Activated T-cell treated with anti-CD3 and anti-CD28 coated beads, Interleukin-2, amount 50 U/mL, for 24 hours (primary cell): ENCODE measurements around the gene G3BP1.
A peak's percentile ranks its signal among the peaks of the same experiment; 100 is the strongest.
"Not testable (repeated sequence)": the region's sequence is repeated elsewhere in the genome, so short reads cannot be mapped to it uniquely, and the experiment has no call there.

ENCODE experiments used
- DNase-seq: peaks from one replicate; pipeline ENCODE4 v3.0.0-alpha.2; 2020
- H3K27ac Mint-ChIP-seq: 2 replicates; pipeline ENCODE4 v1.8.0; 2020; ENCODE audit warnings: mild to moderate bottlenecking, mixed read lengths
- H3K27me3 Mint-ChIP-seq: 2 replicates; pipeline ENCODE4 v1.8.0; 2020; ENCODE audit warnings: mixed read lengths
- H3K36me3 Mint-ChIP-seq: 2 replicates; pipeline ENCODE4 v1.8.0; 2020; ENCODE audit warnings: low read depth, mixed read lengths
- H3K4me1 Mint-ChIP-seq: 2 replicates; pipeline ENCODE4 v1.8.0; 2020; ENCODE audit warnings: low read depth, mixed read lengths
- H3K4me3 Mint-ChIP-seq: 2 replicates; pipeline ENCODE4 v1.8.0; 2020; ENCODE audit warnings: mild to moderate bottlenecking, moderate library complexity, mixed read lengths
- H3K9me3 Mint-ChIP-seq: 2 replicates; pipeline ENCODE4 v1.8.0; 2020; ENCODE audit warnings: mixed read lengths

Gene G3BP1

GRCh38 chr5:151770383-151771258, 1.1 kb upstream of the G3BP1 start:
- H3K27ac Mint-ChIP-seq, result no peak overlapping the region
- DNase-seq, result no peak
- peaks cover 36% of the 10 kb centered on the region for H3K36me3 Mint-ChIP-seq
- no peaks in the 10 kb centered on the region for H3K27me3 Mint-ChIP-seq
- H3K4me1 Mint-ChIP-seq, result peaks cover 25% of the 10 kb centered on the region
- no peak overlapping the region for H3K4me3 Mint-ChIP-seq
- H3K9me3 Mint-ChIP-seq, result no peaks in the 10 kb centered on the region

DNA sequence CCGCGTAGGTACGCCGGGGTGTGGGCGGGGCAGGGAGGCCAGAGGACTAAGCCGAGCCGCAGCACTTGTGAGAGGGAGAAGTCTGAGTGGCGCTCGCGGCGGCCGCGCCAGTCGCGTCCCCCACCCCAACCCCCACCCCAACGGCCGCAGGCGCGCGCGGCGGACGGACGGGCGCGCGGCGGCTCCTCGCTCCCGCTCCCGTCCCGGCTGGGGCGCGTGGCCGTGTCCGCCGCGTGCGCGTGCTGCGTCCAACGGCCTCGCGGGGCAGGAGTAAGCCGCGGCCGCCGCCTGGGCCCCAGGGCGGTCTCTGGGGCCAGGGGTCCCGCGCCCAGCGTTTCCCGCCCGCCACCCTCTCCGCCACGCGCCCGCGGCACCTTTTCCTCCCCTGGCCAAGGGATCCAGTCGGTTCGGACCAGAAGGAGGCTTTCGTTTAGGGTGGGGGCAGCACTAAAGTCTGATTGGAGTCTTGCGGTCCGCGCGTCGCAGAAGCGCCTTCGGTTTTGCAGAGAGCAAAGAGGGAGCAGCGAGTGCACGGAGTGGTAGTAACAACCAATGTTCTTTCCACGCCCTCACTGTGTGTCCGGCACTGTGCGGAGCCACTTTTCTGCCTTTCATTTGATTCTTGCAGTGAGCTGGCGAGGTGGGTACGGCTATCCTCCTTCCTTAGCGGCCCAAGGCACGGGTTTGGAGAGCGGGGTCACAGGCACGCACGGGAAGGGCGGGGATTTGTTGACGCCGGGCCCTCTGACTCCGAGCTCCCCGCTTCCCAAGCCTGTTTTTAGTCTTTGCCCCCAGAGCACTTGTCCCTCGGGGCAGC, 483 bp downstream of the G3BP1 start:
- peak overlapping the region; percentile 90 for H3K4me3 Mint-ChIP-seq
- peaks cover 40% of the 10 kb centered on the region for H3K4me1 Mint-ChIP-seq
- H3K36me3 Mint-ChIP-seq, result peaks cover 51% of the 10 kb centered on the region
- peak overlapping the region; percentile 86 for H3K27ac Mint-ChIP-seq
- peak; percentile 73 for DNase-seq
- no peaks in the 10 kb centered on the region for H3K9me3 Mint-ChIP-seq
- no peaks in the 10 kb centered on the region for H3K27me3 Mint-ChIP-seq

DNA sequence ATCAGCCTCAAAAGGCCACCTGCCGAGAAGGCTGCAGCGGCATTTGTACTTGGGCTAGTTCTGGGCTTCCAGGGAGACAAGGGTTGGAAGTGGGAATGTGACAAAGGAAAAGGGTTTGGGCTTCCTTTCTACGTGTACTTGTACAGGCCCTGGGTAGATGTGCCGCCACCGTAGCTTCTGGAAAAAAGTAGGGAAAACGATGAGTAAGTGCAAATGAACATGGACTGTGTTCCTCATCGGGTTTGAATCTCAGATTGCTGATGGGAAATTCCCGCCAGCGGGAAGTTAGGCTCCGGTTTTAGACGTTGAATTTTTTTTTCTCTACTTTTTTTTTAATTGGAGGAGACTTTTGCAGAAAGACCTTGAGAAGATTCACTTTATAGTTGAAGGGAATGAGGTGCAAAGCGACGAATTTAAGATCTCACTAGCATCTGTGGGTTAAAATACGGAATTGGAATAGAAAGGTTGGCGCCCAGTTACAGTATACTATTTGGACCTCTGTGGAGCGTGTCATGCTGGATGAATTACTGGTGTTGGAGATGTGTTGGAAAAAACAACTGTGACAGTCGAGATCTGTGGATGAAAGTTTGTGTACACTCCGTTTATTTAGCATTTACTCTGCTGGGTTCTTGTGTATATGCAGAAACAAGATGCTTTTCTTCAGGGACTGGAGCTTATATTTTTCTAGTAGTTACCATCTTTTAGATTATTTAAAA, 1.2 kb downstream of the G3BP1 start:
- no peak for DNase-seq
- H3K4me1 Mint-ChIP-seq, result peaks cover 48% of the 10 kb centered on the region
- peak overlapping the region; percentile 90 for H3K4me3 Mint-ChIP-seq
- H3K36me3 Mint-ChIP-seq, result peaks cover 59% of the 10 kb centered on the region
- H3K27ac Mint-ChIP-seq, result peak overlapping the region; percentile 86
- H3K27me3 Mint-ChIP-seq, result no peaks in the 10 kb centered on the region
- no peaks in the 10 kb centered on the region for H3K9me3 Mint-ChIP-seq

DNA sequence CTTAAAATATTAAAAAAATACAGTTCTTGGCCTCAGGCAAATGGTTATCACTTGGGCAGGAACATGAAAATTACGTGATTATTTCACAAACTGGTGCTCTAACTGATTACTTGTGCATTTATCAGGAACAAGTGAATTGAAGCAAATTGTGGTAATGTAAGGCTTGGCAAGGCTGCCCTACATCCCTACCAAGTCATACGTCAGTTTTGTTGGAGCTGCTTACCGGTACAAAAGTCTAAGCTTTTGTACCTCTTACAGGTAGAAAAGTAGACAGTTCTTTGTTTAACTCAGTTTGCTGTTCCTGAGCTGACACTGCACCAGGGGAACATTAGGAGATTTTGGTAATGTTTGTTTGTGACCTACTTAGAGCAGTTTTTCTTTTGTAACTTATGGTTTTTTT, 2.2 kb downstream of the G3BP1 start:
- DNase-seq, result no peak
- Mint-ChIP-seq H3K27ac (peak overlapping the region; percentile 69), H3K9me3 (no peaks in the 10 kb centered on the region), H3K36me3 (peaks cover 68% of the 10 kb centered on the region), H3K27me3 (no peaks in the 10 kb centered on the region), H3K4me1 (peaks cover 54% of the 10 kb centered on the region), H3K4me3 (peak overlapping the region; percentile 90)

DNA sequence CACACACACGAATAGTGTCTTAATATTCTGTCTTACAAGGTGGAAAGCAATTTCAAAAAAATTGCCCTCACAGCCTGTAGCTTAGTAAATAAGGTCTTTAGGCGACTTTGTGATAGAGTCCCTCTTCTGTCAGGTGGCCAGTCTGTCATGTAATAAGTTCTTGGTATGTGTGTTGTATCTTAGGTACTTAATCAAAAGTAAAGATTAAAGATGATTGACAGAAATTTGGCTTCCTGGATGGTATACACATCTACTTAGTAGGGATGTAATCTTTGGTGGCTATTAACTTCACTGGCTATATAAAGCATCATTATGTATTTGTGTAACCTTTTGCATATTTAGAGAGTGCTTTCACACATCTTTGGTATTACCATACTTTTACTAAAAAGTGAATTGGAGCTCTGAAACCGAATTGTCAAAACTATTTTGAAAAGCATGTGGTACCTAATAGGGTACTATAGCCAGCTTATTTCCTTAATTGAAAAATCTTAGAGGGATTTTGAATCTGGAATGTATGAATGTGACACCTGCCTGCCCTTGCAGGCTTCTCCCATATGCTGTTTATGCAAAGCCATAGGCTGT, 3.4 kb downstream of the G3BP1 start:
- Mint-ChIP-seq H3K27me3 (no peaks in the 10 kb centered on the region), H3K27ac (peak overlapping the region; percentile 47), H3K4me1 (peaks cover 63% of the 10 kb centered on the region), H3K4me3 (peak overlapping the region; percentile 90), H3K36me3 (peaks cover 78% of the 10 kb centered on the region), H3K9me3 (no peaks in the 10 kb centered on the region)
- no peak for DNase-seq

DNA sequence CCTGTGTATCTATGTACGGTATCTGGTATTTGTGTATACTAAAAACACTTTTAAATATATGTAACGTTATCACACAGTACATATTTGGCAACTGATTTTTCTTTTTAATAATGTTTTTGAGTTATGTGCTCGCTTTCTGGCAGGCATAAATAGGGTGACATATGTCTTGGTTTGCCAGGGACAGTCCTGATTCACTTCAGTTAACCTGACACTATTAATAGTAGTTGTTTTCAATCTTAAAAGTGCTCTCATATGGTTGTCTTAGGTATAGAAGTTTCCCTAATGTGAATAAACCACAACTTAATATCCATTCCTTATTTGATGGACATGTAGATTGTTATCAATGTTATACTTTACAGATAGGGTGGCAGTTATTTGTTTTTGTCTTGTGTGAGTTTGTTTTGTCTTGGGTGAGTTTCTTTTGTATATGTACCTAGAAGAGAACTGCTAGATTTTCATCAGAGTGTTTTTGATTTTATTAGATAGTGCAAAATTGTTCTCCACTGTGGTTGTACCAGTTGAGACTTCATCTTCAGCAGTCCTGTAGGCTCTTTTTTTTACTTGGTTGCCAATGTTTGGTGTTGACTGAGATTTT, 7.9 kb downstream of the G3BP1 start:
- peaks cover 77% of the 10 kb centered on the region for H3K36me3 Mint-ChIP-seq
- H3K27me3 Mint-ChIP-seq, result no peaks in the 10 kb centered on the region
- H3K9me3 Mint-ChIP-seq, result no peaks in the 10 kb centered on the region
- H3K4me3 Mint-ChIP-seq, result peak overlapping the region; percentile 39
- H3K4me1 Mint-ChIP-seq, result peaks cover 89% of the 10 kb centered on the region
- peak overlapping the region; percentile 62 for H3K27ac Mint-ChIP-seq
- no peak for DNase-seq

GRCh38 chr5:151780348-151780747, 8.6 kb downstream of the G3BP1 start:
- Mint-ChIP-seq H3K4me1 (peaks cover 88% of the 10 kb centered on the region), H3K4me3 (peak overlapping the region; percentile 8), H3K9me3 (no peaks in the 10 kb centered on the region), H3K27ac (peak overlapping the region; percentile 77), H3K36me3 (peaks cover 75% of the 10 kb centered on the region), H3K27me3 (no peaks in the 10 kb centered on the region)
- no peak for DNase-seq

DNA sequence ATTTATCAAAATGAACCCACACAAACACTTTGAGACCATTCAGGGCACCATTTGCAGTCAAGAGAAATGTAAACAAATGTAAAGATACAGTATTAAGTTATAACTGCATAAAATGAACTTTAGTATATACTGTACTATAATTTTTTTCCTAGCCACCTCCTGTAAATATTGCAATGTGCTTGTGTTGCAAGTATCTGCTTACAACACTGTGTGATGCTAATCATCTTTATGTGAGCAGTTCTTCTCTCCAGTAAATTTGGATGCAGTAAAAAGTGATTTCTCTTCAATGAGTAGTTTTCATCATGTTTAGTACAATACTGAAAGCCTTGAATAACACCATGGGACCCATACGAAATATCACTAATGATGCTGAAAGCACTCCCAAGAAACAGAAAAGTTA, 9.4 kb downstream of the G3BP1 start:
- DNase-seq, result no peak
- Mint-ChIP-seq H3K9me3 (no peaks in the 10 kb centered on the region), H3K27ac (peak overlapping the region; percentile 22), H3K4me3 (no peak overlapping the region), H3K27me3 (no peaks in the 10 kb centered on the region), H3K36me3 (peaks cover 75% of the 10 kb centered on the region), H3K4me1 (peaks cover 88% of the 10 kb centered on the region)

DNA sequence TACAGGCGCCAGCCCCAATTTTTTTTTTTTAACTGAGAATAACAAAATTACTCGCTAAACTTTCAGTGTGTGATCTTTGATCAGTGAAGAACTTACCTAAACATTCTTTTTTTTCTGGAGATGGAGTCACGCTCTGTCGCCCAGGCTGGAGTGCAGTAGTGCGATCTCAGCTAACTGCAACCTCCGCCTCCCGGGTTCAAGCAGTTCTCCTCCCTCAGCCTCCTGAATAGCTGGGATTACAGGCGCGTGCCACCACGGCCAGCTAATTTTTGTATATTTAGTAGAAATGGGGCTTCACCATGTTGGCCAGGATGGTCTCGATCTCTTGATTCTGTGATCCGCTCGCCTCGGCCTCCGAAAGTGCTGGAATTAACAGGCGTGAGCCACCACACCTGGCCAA, 11.9 kb downstream of the G3BP1 start:
- not testable (repeated sequence) for DNase-seq, H3K4me3 Mint-ChIP-seq, H3K27me3 Mint-ChIP-seq, H3K9me3 Mint-ChIP-seq
- Mint-ChIP-seq H3K36me3 (peaks cover 74% of the 10 kb centered on the region), H3K4me1 (peaks cover 75% of the 10 kb centered on the region), H3K27ac (peak overlapping the region; percentile 33)

DNA sequence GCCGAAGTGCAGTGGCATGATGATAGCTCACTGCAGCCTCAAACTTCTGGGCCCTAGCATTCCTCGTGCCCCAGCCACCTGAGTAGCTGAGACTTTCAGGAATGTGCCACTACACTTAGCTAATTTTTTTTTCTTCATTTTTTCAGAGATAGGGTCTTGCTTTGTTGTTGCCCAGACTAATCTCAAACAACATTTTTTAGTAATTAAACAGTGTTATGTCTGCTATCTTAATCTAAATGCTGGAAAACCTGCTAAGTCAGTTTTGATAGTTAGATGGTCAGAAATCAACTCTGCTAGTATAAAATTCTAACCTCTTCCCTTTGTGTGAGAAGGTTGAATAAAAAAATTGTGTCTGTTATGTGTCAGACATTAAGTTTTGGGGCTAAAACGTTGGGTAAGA, 12.4 kb downstream of the G3BP1 start:
- Mint-ChIP-seq H3K4me1 (peaks cover 70% of the 10 kb centered on the region), H3K36me3 (peaks cover 74% of the 10 kb centered on the region), H3K27ac (peak overlapping the region; percentile 33), H3K27me3 (no peaks in the 10 kb centered on the region), H3K4me3 (no peak overlapping the region), H3K9me3 (no peaks in the 10 kb centered on the region)
- DNase-seq, result no peak

DNA sequence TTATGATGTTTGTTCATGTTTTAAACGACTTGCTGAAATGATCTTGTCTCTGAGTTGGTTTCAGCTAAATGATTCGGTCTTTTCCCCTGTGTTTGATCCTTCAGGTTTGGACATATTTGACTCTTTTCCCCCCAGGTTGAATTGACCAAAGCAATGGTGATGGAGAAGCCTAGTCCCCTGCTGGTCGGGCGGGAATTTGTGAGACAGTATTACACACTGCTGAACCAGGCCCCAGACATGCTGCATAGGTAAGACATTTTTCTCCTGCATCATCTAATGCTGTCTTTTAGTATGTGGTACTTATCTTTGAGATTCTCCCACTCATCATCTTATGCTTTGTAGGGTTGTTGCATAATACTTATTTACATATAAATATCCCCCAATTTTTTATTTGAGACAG, 14.7 kb downstream of the G3BP1 start:
- DNase-seq, result no peak
- Mint-ChIP-seq H3K27me3 (no peaks in the 10 kb centered on the region), H3K9me3 (no peaks in the 10 kb centered on the region), H3K27ac (peak overlapping the region; percentile 20), H3K36me3 (peaks cover 78% of the 10 kb centered on the region), H3K4me3 (no peak overlapping the region), H3K4me1 (peaks cover 53% of the 10 kb centered on the region)

DNA sequence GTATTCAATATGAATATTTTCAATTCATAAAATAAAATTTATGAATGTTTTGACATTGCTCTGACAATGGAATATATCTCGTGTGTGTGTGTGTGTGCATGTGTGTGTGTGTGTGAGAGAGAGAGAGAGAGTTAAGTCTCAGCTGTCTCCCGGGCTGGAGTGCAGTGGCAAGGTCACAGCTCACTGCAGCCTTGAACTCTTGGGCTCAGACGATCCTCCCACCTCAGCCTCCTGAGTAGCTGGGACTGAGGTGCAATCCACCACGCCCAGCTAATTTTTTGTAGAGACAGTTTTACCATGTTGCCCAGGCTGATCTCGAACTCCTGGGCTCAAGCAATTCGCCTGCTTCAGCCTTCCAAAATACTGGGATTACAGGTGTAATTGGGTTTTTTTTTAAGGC, 16.1 kb downstream of the G3BP1 start:
- Mint-ChIP-seq H3K4me1 (peaks cover 46% of the 10 kb centered on the region), H3K4me3 (no peak overlapping the region), H3K9me3 (no peaks in the 10 kb centered on the region), H3K27ac (peak overlapping the region; percentile 63), H3K36me3 (peaks cover 82% of the 10 kb centered on the region), H3K27me3 (no peaks in the 10 kb centered on the region)
- no peak for DNase-seq

- Mint-ChIP-seq H3K4me1 (peaks cover 35% of the 10 kb centered on the region), H3K4me3 (no peak overlapping the region), H3K36me3 (peaks cover 96% of the 10 kb centered on the region), H3K27me3 (no peaks in the 10 kb centered on the region), H3K9me3 (no peaks in the 10 kb centered on the region), H3K27ac (no peak overlapping the region)
- no peak for DNase-seq
Measured at GRCh38 chr5:151793358-151793757, 21.6 kb downstream of the G3BP1 start.

DNA sequence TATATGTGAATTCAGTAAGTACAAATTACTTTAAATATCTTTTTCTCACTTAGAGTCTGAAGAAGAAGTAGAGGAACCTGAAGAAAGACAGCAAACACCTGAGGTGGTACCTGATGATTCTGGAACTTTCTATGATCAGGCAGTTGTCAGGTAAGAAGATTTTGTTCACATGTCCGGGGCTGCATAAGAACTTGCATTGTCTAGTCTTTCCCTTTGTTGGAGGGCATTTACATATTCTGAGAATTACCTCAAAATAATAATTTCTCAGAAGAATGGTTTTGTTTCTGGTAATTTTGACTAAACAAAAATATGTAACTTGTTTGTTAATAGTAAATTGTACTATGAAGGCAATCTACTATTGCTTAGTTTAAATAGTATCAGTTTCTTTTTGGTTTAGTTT, 23.7 kb downstream of the G3BP1 start:
- Mint-ChIP-seq H3K4me3 (no peak overlapping the region), H3K27me3 (no peaks in the 10 kb centered on the region), H3K9me3 (no peaks in the 10 kb centered on the region), H3K27ac (no peak overlapping the region), H3K36me3 (peaks cover 98% of the 10 kb centered on the region), H3K4me1 (peaks cover 46% of the 10 kb centered on the region)
- no peak for DNase-seq
